ENCODE data around the gene LAGE3. TPM values are rescaled to one million over a fixed set of nuclear protein-coding genes. Genes with fewer than 3 reads are reported as not detected.

The LAGE3 gene, protein sequence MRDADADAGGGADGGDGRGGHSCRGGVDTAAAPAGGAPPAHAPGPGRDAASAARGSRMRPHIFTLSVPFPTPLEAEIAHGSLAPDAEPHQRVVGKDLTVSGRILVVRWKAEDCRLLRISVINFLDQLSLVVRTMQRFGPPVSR
- 12.9 and 44.5 TPM in 2 replicates for total RNA-seq

DNA sequence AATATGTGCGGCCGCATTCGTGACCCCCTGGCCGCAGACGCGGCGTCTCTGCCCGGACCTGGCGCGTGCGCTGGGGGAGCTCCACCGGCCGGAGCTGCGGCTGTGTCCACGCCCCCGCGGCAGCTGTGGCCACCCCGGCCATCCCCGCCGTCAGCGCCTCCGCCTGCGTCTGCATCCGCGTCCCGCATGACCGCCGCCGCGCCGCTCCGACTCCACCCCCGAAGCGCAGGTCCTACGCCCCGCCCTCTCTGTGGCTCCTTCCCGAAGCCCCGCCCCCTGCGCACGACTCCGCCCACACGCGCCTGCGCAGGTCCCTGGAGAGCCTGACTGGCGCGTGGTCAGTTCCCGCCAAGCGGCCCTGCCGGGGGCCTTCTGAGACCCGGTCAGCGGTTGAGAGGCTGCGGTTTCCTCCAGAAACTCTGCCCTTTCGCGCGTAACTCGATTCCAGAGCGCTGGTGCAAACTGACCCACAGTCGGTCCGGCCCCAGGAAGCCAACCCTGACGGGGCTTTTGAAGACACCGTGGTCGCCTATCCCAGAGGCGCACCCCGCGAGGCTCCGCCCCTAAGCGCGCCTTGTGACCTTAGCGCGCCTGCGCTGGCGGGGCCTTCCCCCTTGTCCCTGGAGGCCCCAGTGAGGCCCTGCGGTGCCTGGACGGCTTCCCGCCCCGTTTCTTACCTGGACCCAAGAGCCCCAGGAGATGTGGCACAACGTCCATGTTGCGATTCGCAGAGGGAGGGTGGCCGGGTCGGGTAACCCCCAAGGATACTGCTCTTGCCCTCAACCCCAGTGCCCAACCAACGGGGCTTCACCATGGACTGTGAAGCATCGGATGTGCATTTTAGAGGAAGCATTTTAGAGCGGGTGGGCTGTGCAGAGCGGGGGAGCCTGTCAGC, at the start of gene LAGE3:
Gene LAGE3 (minus strand): TSS at position 554 of the 895 bp plus-strand sequence. CDS start 366 bp downstream, at position 188.

DNA sequence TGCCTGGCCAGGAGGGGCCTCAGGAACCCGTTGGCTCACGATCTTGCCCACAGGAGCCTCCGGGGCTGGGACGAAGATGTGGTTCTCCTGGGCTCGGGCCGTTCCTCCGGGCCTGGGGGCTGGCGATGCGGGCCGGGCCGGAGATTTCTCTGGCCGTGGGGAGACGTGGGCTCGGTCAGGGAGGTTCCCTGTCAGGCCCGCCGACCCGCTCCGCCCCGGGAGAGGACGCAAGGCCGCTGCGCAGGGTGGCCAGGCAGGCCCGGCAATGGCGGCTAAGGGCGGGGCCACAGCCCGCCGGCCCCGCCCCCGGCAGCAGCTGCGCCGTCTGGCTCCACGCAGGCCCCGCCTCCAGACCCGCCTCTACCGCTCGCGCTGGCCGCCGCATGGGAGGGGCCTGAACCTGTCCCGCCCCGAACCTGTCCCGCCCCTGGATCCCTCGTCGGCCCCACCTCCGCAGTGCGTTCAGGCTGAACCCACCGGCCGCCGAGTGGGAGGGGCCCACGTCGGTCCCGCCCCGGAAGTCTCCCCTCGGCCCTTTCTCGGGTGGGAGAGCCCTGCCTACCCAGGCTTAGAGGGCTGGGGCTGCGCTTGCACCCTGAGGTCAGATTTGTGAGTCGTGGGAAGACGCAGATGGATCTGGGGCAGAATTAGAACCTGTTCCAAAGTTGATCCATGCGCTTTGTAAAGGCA, 37.0 kb upstream of the LAGE3 start, which contains the start of gene FAM3A:
Gene FAM3A (minus strand): TSS at position 267 of the 690 bp plus-strand sequence. CDS start 460 bp downstream, outside the sequence.

DNA sequence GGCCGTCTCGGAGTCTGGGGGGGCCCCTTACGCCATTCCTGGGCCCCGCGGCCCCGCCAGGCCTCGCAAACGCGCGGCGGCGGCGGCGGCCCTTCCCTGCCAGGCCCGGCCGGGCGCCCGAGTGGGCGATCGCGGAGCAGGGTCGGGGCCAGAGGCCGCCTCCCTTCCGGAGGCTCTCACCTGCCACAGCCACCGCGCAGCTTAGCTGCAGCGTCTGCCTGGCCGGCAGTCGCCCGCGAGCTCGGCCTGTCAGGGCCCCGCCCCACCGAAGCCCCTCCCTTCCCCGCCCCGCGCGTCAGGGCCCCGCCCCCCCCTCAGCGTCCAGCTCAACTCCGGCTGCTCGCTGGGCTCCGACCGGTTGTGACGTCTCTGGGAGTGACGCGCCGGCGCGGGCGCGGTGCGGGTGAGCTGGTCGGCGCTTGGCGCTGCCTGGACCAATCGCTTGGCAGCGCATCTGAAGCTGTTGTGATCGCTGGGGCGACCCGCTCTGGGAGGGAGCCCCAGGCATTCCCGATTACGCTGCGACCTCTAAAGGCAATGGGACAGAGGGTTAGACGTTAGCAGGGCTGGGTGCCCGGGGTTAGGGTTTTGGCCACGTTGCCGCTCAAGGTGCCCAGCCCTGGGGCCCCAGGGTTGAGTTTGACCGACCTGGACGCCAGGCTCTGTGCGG, 11.5 kb upstream of the LAGE3 start, which contains the start of gene SLC10A3:
Gene SLC10A3 (minus strand): TSS at position 216 of the 670 bp plus-strand sequence. CDS start 1,689 bp downstream, outside the sequence.

DNA sequence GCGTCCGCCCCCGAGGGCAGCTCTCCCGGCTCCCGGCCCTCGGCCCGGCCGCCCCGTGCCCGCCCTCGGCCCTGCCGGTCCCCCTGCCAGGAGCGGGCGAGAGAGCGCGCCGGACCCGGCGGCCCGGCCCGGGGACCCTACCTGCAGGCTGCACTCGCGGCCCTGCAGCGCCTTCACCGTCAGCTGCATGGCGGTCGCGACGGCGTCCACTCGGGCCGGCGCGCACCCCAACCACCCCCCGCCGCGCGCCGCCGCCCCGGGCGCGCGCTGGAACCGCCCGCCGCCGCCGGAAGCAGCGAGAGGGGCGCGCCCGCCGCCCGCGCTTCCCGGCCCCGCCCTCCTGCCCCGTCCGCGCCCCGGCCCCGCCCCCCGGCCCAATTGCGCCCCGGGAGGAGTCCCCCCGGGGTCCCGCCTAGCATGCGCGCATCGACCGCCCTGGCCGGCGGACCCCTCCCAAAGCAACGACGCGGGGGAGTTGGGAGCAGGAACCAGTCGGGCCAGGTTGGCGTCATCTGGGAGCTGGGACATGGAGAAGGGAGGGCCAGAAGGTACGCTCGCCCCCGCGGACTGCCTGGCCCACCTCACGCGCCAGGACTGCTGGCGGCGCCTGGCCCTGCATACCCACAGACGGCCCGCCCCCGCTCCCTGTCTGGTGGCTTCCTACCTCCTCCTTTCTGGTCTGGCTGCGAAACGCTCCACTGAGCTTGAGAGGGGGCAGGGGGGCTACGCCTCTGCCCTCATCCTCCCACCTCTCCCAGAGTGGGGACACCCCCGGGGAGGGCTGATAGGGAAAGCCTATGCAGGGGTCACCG, 7.5 kb upstream of the LAGE3 start, which contains the start of gene UBL4A:
Gene UBL4A (minus strand): TSS at position 220 of the 812 bp plus-strand sequence. CDS start 31 bp downstream, at position 189.

DNA sequence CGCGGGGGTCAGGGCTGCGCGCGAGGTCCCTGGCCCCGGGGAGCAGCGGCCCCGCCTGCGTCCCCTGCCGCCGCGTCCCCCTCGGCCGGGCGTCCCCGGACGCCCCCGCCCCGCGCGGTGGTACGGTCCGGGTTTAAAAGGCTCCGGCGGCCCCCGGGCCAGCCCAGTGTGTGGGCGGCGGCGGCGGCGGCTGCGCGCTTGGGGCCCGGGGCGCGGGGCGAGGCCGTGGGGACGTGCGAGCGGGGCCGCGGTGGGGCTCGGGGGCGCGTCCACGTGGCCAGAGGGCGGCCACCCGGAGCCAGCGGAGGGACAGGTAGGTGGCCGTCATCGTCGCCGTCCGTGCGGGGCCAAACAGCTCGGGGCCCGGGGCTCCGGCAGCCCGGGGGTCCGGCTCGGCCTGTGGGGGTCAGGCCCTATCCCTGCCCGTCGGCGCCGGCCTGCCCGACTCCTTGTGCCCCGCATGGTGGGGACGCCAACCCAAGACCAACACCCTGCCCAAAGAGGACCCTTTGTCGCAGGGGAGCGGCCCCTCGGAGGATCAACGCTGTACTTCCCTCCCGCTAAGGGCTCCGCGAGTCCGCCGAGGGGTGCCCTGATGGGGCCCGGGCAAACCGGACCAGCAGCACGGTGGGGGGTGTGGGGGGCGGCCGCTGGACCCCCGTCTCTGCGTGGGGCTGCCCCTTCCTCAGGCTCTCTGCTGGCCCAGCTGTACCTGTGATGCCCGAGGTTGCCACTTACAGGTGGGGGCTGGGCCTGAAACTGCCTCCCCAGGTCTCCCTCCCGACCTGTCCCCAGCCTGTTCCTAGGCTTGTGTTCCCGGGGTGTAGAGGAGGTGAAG, 20.7 kb downstream of the LAGE3 start, which contains the start of gene PLXNA3:
Gene PLXNA3 (plus strand): TSS at position 166 of the 838 bp plus-strand sequence. CDS start 1,903 bp downstream, outside the sequence.

DNA sequence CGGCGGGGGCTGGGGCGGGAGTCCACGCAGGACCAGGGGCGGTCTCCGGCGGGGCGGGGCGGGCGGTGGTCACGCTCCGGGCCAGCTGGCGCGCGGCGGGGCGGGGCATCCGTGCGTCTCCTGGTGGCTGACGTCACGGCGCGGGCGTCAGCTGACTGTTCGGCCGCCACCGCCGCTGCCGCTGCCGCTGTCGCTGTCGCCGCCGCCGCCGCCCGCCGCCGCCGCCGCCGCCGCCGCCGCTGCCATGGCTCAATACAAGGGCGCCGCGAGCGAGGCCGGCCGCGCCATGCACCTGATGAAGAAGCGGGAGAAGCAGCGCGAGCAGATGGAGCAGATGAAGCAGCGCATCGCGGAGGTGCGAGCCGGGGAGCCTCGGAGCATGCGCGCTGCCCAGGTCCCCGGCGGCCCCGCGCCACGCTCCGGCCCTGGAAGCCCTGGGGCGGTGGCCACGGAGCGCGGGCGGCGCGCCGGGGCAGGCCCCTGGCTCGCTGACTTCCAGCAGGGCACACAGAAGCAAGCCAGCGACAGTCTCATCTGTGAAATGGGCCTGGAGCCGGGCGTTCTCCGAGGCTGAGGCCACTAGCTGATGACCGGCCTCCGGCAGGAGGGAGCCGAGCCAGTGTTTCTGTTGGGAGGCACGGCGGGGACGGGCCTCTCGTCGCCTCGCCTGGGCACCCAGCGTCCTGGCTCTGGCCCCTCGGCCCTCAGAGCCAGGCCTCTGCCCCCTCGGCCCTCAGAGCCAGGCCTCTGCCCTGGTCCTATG, 34.9 kb downstream of the LAGE3 start, which contains the start of gene FAM50A:
Gene FAM50A (plus strand): TSS at position 150 of the 763 bp plus-strand sequence. CDS start 95 bp downstream, at position 245.

DNA sequence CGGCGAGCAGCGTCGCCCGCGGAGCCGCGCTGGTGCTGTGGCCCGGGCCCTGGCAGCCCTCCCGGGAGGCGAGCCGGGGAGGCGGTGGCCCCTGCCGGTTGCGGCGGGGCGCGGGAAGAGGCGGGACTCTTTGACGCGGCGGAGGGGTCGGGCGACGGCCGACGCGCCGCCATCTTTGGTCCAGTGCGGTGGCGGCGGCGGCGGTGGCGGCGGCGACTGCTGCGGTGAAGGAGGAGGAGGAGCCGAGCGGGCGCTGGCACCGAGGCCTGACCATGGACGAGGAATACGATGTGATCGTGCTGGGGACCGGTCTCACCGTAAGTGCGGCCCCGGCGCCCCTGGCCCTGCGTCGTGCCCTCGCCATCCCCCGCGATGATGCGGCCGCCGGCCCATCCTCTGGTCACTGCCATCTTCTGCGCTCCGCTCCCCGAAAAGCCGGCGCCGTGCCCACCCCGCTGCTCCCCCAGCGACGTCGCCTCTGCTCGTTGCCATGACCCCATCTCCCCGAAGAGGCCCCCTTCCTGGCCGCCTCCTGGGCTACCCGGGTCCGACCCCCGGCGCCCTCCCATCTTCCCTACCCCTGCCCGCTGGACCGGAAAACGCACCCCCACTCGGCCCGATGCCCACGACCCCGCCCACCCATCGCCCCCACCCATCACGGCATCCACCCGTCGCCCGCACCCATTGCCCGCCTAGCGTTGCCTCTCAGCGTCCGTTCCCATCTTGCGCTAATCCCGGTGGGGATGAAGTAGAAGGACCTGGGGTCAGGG, 41.9 kb downstream of the LAGE3 start, which contains the start of gene GDI1:
Gene GDI1 (plus strand): TSS at position 172 of the 770 bp plus-strand sequence. CDS start 101 bp downstream, at position 273.

DNA sequence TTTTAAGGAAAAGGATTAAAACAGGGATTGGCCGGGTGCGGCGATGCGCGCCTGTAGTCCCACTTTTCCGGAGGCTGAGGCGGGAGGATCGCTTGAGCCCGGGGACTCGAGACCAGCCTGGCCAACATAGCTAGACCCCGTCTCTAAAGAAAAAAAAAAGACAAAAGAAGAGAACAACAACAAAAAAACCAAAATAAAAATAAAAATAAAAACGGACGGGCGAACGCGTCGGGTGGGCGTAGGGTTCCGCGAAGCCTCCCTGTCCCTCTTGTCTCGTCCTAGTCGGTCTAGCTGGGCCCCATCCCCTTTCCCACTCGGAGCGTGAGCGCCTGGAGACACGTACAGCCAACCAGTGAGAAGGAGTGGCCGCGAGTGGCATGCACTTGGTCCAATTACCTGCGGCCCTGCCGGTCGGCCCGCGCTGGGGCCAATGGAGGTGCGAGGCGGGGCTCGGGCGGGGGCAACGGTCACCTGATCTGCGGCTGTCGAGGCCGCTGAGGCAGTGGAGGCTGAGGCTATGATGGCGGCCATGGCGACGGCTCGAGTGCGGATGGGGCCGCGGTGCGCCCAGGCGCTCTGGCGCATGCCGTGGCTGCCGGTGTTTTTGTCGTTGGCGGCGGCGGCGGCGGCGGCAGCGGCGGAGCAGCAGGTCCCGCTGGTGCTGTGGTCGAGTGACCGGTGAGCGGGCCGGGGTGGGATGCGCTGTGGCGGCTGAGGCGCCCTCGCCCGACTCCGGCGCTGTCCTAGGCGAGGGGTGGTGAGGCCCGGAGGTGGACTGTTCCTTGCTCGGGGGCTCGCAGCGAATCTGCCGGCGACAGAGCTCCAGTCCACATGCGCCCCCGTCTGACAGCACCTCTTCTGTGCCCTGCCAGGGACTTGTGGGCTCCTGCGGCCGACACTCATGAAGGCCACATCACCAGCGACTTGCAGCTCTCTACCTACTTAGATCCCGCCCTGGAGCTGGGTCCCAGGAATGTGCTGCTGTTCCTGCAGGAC, 50.6 kb downstream of the LAGE3 start, which contains the start of gene ATP6AP1:
Gene ATP6AP1 (plus strand): TSS at position 502 of the 996 bp plus-strand sequence. CDS start 16 bp downstream, at position 518.

Other genes with a start within 250 kb of the LAGE3 start
- not detected in 2 replicates for gene OPN1MW3, start 221.7 kb downstream of the LAGE3 start, total RNA-seq
- not detected in 2 replicates for gene TEX28, start 184.2 kb downstream of the LAGE3 start, total RNA-seq
- gene TKTL1, start 183.5 kb downstream of the LAGE3 start, total RNA-seq: not detected in 2 replicates
- gene FLNA, start 104.6 kb downstream of the LAGE3 start, total RNA-seq: 3,018 and 4,172 TPM in 2 replicates
- gene EMD, start 100.0 kb downstream of the LAGE3 start, total RNA-seq: 19.0 and 21.5 TPM in 2 replicates
- 3,679 and 4,783 TPM in 2 replicates for gene RPL10, start 80.9 kb downstream of the LAGE3 start, total RNA-seq
- 116 and 119 TPM in 2 replicates for gene DNASE1L1, start 70.0 kb downstream of the LAGE3 start, total RNA-seq
- gene TAFAZZIN, start 67.7 kb downstream of the LAGE3 start, total RNA-seq: 14.8 and 15.2 TPM in 2 replicates
- 125 and 186 TPM in 2 replicates for gene ATP6AP1, start 50.6 kb downstream of the LAGE3 start, total RNA-seq
- gene GDI1, start 42.1 kb downstream of the LAGE3 start, total RNA-seq: 102 and 174 TPM in 2 replicates
- 73.1 and 81.4 TPM in 2 replicates for gene FAM50A, start 35.1 kb downstream of the LAGE3 start, total RNA-seq
- 29.4 and 65.7 TPM in 2 replicates for gene PLXNA3, start 21.0 kb downstream of the LAGE3 start, total RNA-seq
- gene UBL4A, start 7.3 kb upstream of the LAGE3 start, total RNA-seq: 55.2 and 63.8 TPM in 2 replicates
- 29.1 and 54.4 TPM in 2 replicates for gene SLC10A3, start 11.3 kb upstream of the LAGE3 start, total RNA-seq
- 34.4 and 35.0 TPM in 2 replicates for gene FAM3A, start 37.0 kb upstream of the LAGE3 start, total RNA-seq
- 52.6 and 106 TPM in 2 replicates for gene G6PD, start 67.6 kb upstream of the LAGE3 start, total RNA-seq
- gene IKBKG, start 68.3 kb upstream of the LAGE3 start, total RNA-seq: 13.7 TPM in 2 replicates
- not detected in 2 replicates for gene CTAG1A, start 105.9 kb upstream of the LAGE3 start, total RNA-seq
- not detected in 2 replicates for gene CTAG1B, start 140.0 kb upstream of the LAGE3 start, total RNA-seq
- 0.65 and 3.3 TPM in 2 replicates for gene CTAG2, start 174.3 kb upstream of the LAGE3 start, total RNA-seq

Data from smooth muscle cell of the umbilical artery (primary cell).